ENCODE measurements around the gene TAF4.

The TAF4 gene

GRCh38 chr20:61942526-61942925 lies 123.2 kb downstream of the TAF4 start:
- H3K9me3 Mint-ChIP-seq = no peaks in the 10 kb centered on the region
- no peak overlapping the region for H3K27ac Mint-ChIP-seq
- no peaks in the 10 kb centered on the region for H3K4me1 Mint-ChIP-seq
- H3K36me3 Mint-ChIP-seq = no peaks in the 10 kb centered on the region
- DNase-seq (ENCODE audit: low spot score in 2 of 2) = no peak
- H3K4me3 Mint-ChIP-seq = no peak overlapping the region
- no peak for ATAC-seq

DNA sequence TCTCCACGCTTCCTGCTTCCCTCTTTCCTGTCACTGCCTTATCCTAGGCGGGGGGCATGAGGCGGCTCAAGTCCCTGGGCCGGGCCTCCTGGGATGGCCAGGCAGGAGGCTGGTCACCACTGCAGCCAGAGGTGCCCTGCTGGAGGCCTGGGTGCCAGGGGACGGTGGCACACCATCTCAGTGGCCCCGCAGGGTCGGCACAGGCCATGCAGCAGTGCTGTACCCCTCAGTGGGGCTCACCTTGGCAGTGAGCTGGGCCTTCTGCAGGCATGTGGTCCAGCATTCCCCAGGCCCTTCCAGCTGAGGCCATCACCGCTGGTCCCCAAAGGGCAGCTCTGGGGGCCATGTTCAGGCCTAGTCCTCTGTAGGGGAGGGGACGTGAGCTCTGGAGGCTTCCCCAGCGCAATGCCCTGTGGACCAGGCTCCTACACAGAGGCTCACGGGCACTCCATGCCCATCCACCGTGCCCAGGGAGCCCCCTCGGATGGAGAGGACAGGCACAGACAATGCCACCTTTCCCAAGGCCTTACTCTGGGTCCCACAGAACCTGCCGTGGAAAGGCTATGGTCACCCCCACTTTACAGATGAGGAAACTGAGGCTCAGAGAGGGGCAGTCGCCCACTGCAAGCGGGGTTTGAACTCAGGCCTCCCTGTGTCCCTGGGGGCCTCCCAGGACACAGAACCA lies 123.8 kb downstream of the TAF4 start:
- ATAC-seq (no peak), DNase-seq (ENCODE audit: low spot score in 2 of 2) (no peak)
- H3K36me3 Mint-ChIP-seq = no peaks in the 10 kb centered on the region
- no peaks in the 10 kb centered on the region for H3K4me1 Mint-ChIP-seq
- no peaks in the 10 kb centered on the region for H3K9me3 Mint-ChIP-seq
- no peak overlapping the region for H3K4me3 Mint-ChIP-seq
- no peak overlapping the region for H3K27ac Mint-ChIP-seq

DNA sequence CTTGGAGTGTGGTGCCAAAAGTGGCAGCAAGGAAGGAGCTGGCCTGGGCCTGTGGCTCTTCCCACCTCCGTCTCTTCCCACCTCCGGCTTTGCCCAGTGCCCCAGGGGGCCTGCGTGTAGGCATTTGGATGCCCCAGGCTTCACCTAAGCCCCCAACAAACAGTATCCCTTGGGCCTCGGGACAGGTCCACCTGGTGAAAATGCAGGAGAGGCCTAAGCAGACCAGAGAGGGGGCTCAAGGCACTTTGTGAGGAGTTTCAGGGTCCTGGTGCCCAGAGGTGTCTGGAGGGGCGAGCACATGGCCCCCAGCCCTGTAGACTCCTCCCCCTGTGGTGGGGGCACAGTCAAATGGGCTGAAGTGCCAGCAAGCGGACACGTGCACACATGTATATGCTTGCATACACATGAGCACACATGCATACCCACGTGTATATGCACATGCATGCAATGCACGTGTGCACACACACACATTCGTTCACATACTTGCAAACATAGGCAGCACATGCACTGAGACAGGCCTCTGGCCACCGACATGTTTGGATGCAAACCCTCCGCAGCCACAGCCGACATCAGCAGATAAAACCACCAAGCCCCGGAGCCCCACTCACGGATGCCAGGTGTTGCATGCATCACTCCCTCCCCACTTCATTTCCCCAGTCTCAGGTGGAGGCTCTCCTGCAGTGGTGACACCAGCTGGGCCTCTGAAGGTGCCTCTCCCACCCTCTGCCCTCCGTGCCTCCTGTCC lies 124.5 kb downstream of the TAF4 start:
- Mint-ChIP-seq H3K4me3 (no peak overlapping the region), H3K9me3 (no peaks in the 10 kb centered on the region), H3K27ac (no peak overlapping the region), H3K36me3 (no peaks in the 10 kb centered on the region), H3K4me1 (no peaks in the 10 kb centered on the region)
- ATAC-seq = no peak
- DNase-seq (ENCODE audit: low spot score in 2 of 2) = no peak

GRCh38 chr20:61940491-61940890 lies 125.2 kb downstream of the TAF4 start:
- H3K4me1 Mint-ChIP-seq = no peaks in the 10 kb centered on the region
- H3K36me3 Mint-ChIP-seq = no peaks in the 10 kb centered on the region
- ATAC-seq (no peak), DNase-seq (ENCODE audit: low spot score in 2 of 2) (no peak)
- H3K4me3 Mint-ChIP-seq = no peak overlapping the region
- H3K9me3 Mint-ChIP-seq = no peaks in the 10 kb centered on the region
- no peak overlapping the region for H3K27ac Mint-ChIP-seq

DNA sequence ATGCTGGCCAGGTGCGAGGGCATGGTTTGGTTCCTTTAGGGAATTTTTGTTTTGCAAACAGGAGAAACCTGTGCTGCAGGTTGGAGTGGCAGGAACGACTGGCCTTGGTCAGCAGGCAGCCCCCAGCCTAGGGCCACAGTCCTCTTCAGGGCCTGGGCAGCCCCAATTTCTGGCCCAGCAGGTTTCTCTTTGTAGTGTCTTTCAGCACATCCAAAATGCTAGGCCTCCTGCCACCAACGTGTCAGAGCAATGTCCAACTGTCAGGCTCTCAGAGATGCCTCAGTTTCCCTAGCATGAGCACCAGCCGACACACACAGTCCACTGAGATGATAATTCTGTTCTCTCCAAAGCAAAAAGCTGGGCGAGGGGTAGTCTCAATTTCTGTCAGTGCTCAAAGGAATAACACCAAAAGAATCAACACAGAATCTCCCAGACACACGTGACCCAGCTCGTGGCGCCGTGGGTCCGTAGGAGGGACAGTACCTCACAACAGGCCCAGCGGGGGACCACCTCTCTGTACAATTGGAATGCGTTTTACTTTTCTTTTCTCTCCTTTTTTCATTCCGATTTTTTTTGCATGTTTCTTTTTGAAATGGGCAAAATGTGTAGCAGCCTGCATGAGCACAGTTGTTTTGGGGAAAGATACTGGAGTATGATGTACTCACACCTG lies 125.9 kb downstream of the TAF4 start:
- DNase-seq (ENCODE audit: low spot score in 2 of 2) (no peak), ATAC-seq (no peak)
- H3K27ac Mint-ChIP-seq = no peak overlapping the region
- no peaks in the 10 kb centered on the region for H3K4me1 Mint-ChIP-seq
- no peaks in the 10 kb centered on the region for H3K9me3 Mint-ChIP-seq
- H3K4me3 Mint-ChIP-seq = no peak overlapping the region
- no peaks in the 10 kb centered on the region for H3K36me3 Mint-ChIP-seq

DNA sequence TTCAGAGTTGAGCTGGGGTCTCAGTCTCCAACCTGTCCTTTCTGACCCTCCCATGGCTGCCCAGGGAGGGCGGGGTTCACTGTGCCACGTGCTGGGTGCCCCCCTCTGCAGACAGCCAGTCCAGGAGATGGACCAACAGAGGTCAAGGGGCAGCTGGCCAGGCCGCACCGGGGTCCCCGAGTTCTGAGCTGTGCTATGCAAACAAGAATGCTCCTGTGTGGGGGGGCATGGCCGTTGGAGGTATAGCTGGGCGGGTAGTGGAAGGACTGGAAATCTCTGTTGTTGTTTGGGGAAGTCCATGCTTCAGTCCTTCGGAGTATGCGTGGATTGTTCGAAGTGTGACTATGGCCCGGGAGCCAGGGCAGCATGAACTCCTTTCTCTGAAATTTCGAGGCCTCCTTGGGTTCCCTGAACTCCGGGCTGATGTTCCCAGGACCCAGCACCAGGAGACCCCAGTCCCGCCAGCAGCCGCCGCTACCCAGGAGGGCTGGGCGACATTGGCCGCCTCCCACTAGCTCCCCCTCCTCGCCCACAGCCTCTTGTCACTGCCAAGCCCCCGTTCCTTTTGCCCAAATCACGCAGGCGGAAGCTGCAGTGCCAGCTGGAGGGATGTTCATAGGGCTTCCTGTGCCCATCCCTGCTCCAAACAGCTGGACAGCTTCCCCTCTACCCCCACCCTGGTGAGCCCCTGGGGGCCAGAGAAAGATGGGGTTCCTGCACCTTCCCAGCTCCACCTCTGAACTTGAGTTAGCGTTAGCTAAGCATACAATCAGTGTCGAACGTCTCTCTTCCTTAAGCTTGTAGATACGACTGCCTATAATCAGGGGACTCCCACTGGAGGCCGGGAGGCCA lies 126.6 kb downstream of the TAF4 start:
- H3K4me1 Mint-ChIP-seq = no peaks in the 10 kb centered on the region
- H3K36me3 Mint-ChIP-seq = no peaks in the 10 kb centered on the region
- H3K9me3 Mint-ChIP-seq = no peaks in the 10 kb centered on the region
- ATAC-seq = no peak
- H3K4me3 Mint-ChIP-seq = no peak overlapping the region
- no peak overlapping the region for H3K27ac Mint-ChIP-seq
- no peak for DNase-seq (ENCODE audit: low spot score in 2 of 2)

GRCh38 chr20:61937963-61938838 lies 127.5 kb downstream of the TAF4 start:
- ATAC-seq = no peak
- Mint-ChIP-seq H3K4me1 (no peaks in the 10 kb centered on the region), H3K9me3 (no peaks in the 10 kb centered on the region), H3K4me3 (no peak overlapping the region), H3K36me3 (no peaks in the 10 kb centered on the region), H3K27ac (no peak overlapping the region)
- no peak for DNase-seq (ENCODE audit: low spot score in 2 of 2)

DNA sequence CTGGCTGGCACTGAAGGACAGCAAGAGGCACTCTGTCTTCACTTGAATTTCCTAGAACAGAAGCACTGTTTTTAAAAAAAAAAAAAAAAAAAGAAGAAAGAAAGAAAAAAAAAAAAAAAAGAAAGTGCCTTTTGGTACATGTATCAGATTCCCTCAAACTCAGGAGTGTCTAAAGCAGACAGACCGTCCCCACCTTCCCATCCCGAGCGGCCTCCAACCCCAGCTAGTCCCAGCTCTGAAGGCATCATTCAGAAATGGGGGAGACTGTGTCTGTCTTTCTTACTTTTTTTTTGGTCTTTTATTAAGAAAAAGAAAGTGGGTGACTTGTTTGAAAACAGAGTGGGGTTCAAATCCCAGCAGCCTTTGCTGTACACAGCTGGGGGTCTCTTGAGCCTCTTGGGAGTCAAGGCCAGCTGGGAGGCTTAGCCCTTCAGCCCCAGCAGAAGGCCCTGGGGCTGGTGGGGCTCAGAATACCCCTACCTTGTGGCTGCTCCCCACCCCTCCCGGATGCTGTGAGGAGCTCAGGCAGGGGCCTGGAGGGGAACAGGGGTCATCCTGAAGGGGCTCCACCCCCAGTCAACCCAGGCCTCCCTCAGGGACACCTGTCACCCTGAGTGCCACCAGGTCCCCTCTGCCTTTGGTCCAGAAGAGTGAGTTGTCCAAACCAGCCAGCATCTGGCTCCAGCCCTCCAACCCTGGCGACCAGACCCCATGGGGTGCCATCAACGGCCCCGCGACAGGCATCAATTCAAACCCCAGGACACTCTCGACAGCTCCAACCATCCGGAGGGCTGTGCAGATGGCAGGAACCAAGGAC lies 128.3 kb downstream of the TAF4 start:
- ATAC-seq = no peak
- no peak for DNase-seq (ENCODE audit: low spot score in 2 of 2)
- H3K4me3 Mint-ChIP-seq = no peak overlapping the region

DNA sequence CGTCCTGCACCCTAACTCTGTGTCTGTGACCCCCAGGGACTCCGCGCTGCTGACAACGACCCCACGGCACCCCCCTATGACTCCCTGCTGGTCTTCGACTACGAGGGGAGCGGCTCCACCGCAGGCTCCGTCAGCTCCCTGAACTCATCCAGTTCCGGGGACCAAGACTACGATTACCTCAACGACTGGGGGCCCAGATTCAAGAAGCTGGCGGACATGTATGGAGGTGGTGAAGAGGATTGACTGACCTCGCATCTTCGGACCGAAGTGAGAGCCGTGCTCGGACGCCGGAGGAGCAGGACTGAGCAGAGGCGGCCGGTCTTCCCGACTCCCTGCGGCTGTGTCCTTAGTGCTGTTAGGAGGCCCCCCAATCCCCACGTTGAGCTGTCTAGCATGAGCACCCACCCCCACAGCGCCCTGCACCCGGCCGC lies 129.0 kb downstream of the TAF4 start:
- H3K36me3 Mint-ChIP-seq = no peaks in the 10 kb centered on the region
- DNase-seq (ENCODE audit: low spot score in 2 of 2) (no peak), ATAC-seq (no peak)
- no peak overlapping the region for H3K27ac Mint-ChIP-seq
- no peaks in the 10 kb centered on the region for H3K9me3 Mint-ChIP-seq
- no peak overlapping the region for H3K4me3 Mint-ChIP-seq
- H3K4me1 Mint-ChIP-seq = no peaks in the 10 kb centered on the region

More for the DNA sequence above, 128.3 kb downstream of the TAF4 start:
- H3K4me1 Mint-ChIP-seq = no peaks in the 10 kb centered on the region
- H3K27ac Mint-ChIP-seq = no peak overlapping the region
- H3K36me3 Mint-ChIP-seq = no peaks in the 10 kb centered on the region
- no peaks in the 10 kb centered on the region for H3K9me3 Mint-ChIP-seq

GRCh38 chr20:61935926-61936700 lies 129.6 kb downstream of the TAF4 start:
- DNase-seq (ENCODE audit: low spot score in 2 of 2) (no peak), ATAC-seq (no peak)
- H3K36me3 Mint-ChIP-seq = no peaks in the 10 kb centered on the region
- H3K27ac Mint-ChIP-seq = no peak overlapping the region
- no peak overlapping the region for H3K4me3 Mint-ChIP-seq
- no peaks in the 10 kb centered on the region for H3K4me1 Mint-ChIP-seq
- no peaks in the 10 kb centered on the region for H3K9me3 Mint-ChIP-seq

DNA sequence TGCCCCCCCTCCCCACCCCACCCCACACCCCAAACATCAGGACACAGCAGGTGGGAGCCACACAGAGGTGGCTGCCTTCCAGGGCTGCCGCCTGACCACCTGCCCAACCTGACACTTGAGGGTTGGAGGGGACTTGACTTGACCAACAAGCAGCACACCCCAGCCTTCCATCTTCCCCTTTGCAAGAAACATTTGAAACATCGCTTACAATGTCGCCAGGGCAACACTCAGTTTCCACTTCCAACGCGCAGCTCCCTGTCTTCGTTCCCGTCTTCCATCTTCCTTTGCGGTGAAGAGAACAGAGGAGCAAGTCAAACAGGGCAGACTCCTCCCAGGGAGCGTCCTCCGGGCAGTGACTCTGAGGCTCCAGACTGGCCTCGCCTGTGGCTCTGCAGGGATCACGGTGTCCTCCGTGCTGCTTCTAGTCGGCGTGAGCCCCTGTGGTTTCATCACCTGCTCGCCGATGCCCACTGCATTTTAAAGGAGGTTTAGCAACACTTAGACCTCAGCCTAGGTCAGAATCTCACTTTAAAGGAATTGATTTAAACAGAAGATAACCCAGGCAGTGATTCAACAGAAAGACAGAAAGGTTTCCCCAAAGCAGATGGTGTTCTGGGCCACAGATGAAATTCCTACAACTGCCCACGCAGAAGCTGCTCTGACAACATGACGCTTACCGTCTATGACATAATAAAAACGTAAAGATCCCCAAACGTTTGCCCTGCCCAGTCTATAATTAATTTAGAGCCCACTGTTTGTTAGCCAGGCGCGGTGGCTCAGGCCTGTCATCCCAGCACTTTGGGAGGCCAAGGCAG lies 130.8 kb downstream of the TAF4 start:
- no peak for DNase-seq (ENCODE audit: low spot score in 2 of 2)
- H3K4me1 Mint-ChIP-seq = no peaks in the 10 kb centered on the region
- ATAC-seq = no peak
- H3K9me3 Mint-ChIP-seq = no peaks in the 10 kb centered on the region
- H3K4me3 Mint-ChIP-seq = no peak overlapping the region
- H3K36me3 Mint-ChIP-seq = no peaks in the 10 kb centered on the region
- no peak overlapping the region for H3K27ac Mint-ChIP-seq

DNA sequence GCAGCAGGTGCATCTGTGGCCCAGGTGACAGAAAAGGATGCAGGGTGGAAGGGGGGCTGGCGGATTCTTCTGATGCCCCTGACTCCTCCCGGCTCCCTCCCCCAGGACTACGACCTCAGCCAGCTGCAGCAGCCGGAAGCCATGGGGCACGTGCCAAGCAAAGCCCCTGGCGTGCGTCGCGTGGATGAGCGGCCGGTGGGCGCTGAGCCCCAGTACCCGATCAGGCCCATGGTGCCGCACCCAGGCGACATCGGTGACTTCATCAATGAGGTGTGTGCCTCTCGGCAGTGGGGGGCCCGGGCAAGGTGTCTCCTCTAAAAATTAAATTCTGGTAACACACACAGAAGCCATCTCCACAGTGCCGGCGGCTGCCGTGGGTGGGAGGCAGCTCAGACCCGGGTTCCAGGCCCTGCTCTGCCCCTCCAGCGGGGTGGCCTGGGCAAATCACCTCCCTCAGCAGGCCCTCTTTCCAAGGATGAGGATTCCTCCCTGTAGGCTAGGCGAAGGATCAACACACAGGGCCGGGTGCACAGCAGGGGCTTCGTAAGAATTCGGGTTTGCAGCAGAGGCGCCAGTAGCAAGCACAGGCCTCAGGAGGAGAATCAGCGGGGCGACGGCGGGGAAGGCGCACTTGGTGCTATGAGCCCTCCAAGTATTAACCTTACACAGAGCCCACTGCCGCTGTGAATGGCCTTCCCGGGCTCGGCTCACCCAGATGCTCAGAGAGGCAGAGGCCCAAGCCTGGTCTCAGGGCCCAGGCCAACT lies 131.5 kb downstream of the TAF4 start:
- ATAC-seq = no peak
- Mint-ChIP-seq H3K36me3 (no peaks in the 10 kb centered on the region), H3K27ac (no peak overlapping the region), H3K4me1 (no peaks in the 10 kb centered on the region), H3K9me3 (no peaks in the 10 kb centered on the region), H3K4me3 (no peak overlapping the region)
- DNase-seq (ENCODE audit: low spot score in 2 of 2) = no peak
